H1 (cell line): ENCODE results near the gene HSD17B3. TPM values are rescaled to one million over a fixed set of nuclear protein-coding genes. Genes with fewer than 3 reads are reported as not detected.

Experiments used
- CTCF ChIA-PET: fragments of 300-600 bp; sonication (Branson Sonifier 250); formaldehyde crosslinking; loops from one replicate; lab custom pipeline; 2021; ENCODE audit not compliant: partially characterized antibody; lab: Charles Lee
- POLR2A ChIA-PET: fragments of 300-600 bp; sonication (Branson Sonifier 250); formaldehyde crosslinking; loops from one replicate; lab custom pipeline; 2021; ENCODE audit warnings: inconsistent platforms; ENCODE audit not compliant: partially characterized antibody; lab: Charles Lee
- DNase-seq, 2 experiments: peaks; one replicate each; pipeline versions ENCODE4 v3.0.0 to v3.0.0-alpha.2; 2010 to 2022; ENCODE audit warnings: low spot score in 2 of 2, low read depth in 1 of 2, mixed read lengths in 1 of 2
- FAIRE-seq: peaks from 2 replicates; lab custom pipeline; 2011; peaks lifted over from hg19 to GRCh38; lab: Jason Lieb, UNC
- H2AFZ ChIP-seq: 2 replicates; pipeline ENCODE4 v1.8.1; 2012; ENCODE audit warnings: low read length, inconsistent platforms
- H2AK5ac ChIP-seq: 2 replicates; pipeline ENCODE4 v1.6.1; 2013; ENCODE audit warnings: low read depth, low read length
- H2BK120ac ChIP-seq: replicated peaks from 2 replicates; pipeline ENCODE3; 2013; ENCODE audit warnings: low read depth, low read length, inconsistent platforms
- H2BK12ac ChIP-seq: 2 replicates; pipeline ENCODE4 v1.6.1; 2013; ENCODE audit warnings: low read depth, low read length
- H2BK15ac ChIP-seq: 2 replicates; pipeline ENCODE4 v1.6.1; 2013; ENCODE audit warnings: low read length
- H2BK20ac ChIP-seq: 2 replicates; pipeline ENCODE4 v1.6.1; 2013; ENCODE audit warnings: low read length
- H2BK5ac ChIP-seq: 2 replicates; pipeline ENCODE4 v1.6.1; 2013; ENCODE audit warnings: low read depth, low read length
- H3K14ac ChIP-seq: 2 replicates; pipeline ENCODE4 v1.6.1; 2013; ENCODE audit warnings: inconsistent platforms; ENCODE audit not compliant: insufficient read length
- H3K18ac ChIP-seq: 2 replicates; pipeline ENCODE4 v1.6.1; 2013; ENCODE audit warnings: low read length; ENCODE audit errors: extremely low read depth
- H3K23ac ChIP-seq: 2 replicates; pipeline ENCODE4 v1.6.1; 2013; ENCODE audit warnings: inconsistent platforms; ENCODE audit not compliant: insufficient read length
- H3K23me2 ChIP-seq: 2 replicates; pipeline ENCODE4 v1.6.1; 2013; ENCODE audit warnings: low read depth, low read length
- H3K27ac ChIP-seq: 2 replicates; pipeline ENCODE4 v1.6.1; 2011; ENCODE audit warnings: low read depth, low read length, inconsistent platforms
- H3K27me3 ChIP-seq, 4 experiments: replicated peaks in 1 of 4; 1 replicate in 1 of 4; 2 replicates in 3 of 4; pipeline versions ENCODE4 v1.6.1 to v1.8.1; 2011 to 2013; ENCODE audit warnings: low read length in 3 of 4, mild to moderate bottlenecking in 3 of 4, inconsistent platforms in 2 of 4, mixed read lengths in 2 of 4, moderate library complexity in 1 of 4; ENCODE audit not compliant: control insufficient read depth in 3 of 4, insufficient read depth in 3 of 4; ENCODE audit errors: extremely low read depth in 1 of 4
- H3K36me3 ChIP-seq, 4 experiments: 2 replicates each; pipeline versions ENCODE4 v1.6.1 to v1.8.1; 2011 to 2013; ENCODE audit warnings: mild to moderate bottlenecking in 4 of 4, low read length in 3 of 4, moderate library complexity in 2 of 4, control low read depth in 1 of 4, inconsistent platforms in 1 of 4; ENCODE audit not compliant: insufficient read depth in 4 of 4, control insufficient read depth in 2 of 4
- H3K4ac ChIP-seq: replicated peaks from 2 replicates; pipeline ENCODE3; 2013; ENCODE audit warnings: low read length, low read depth, mixed read lengths, inconsistent platforms; ENCODE audit not compliant: insufficient read length
- H3K4me1 ChIP-seq, 4 experiments: replicated peaks in 1 of 4; 1 replicate in 1 of 4; 2 replicates in 3 of 4; pipeline versions ENCODE4 v1.6.1 to v1.8.1; 2011 to 2013; ENCODE audit warnings: low read length in 3 of 4, inconsistent platforms in 2 of 4, mixed read lengths in 1 of 4; ENCODE audit not compliant: insufficient read depth in 4 of 4, control insufficient read depth in 3 of 4
- H3K4me2 ChIP-seq, 2 experiments: 2 replicates each; pipeline versions ENCODE4 v1.6.1 to v1.8.1; 2011 to 2013; ENCODE audit warnings: low read depth in 2 of 2, low read length in 2 of 2, control low read depth in 1 of 2, inconsistent platforms in 1 of 2, mild to moderate bottlenecking in 1 of 2; ENCODE audit not compliant: insufficient read depth in 1 of 2
- H3K4me3 ChIP-seq, 4 experiments: fragments of 200-600, 300-600 bp in 1 of 4; sonication (generic), shearing (Covaris generic), sonication (Bioruptor Twin) in 1 of 4; 2 replicates each; pipeline versions ENCODE4 v1.5.1 to v1.8.1; 2011 to 2016; ENCODE audit warnings: low read length in 4 of 4, low read depth in 3 of 4, control low read depth in 2 of 4, inconsistent platforms in 2 of 4, mild to moderate bottlenecking in 2 of 4, mixed read lengths in 1 of 4, moderate library complexity in 1 of 4; ENCODE audit not compliant: insufficient read depth in 2 of 4; ENCODE audit errors: extremely low read depth in 1 of 4
- H3K56ac ChIP-seq: replicated peaks from 2 replicates; pipeline ENCODE3; 2013; ENCODE audit warnings: low read depth, mild to moderate bottlenecking, mixed read lengths, low read length, inconsistent platforms; ENCODE audit not compliant: insufficient read length
- H3K79me1 ChIP-seq: 2 replicates; pipeline ENCODE4 v1.6.1; 2013; ENCODE audit warnings: low read depth, low read length, control low read depth
- H3K79me2 ChIP-seq, 2 experiments: 2 replicates each; pipeline versions ENCODE4 v1.6.1 to v1.8.1; 2012 to 2013; ENCODE audit warnings: low read length in 2 of 2, mild to moderate bottlenecking in 2 of 2, inconsistent platforms in 1 of 2; ENCODE audit not compliant: insufficient read depth in 2 of 2, control insufficient read depth in 1 of 2
- H3K9ac ChIP-seq, 4 experiments: replicated peaks in 1 of 4; 1 replicate in 1 of 4; 2 replicates in 3 of 4; pipeline versions ENCODE4 v1.6.1 to v1.8.1; 2011 to 2013; ENCODE audit warnings: low read depth in 3 of 4, low read length in 3 of 4, control low read depth in 2 of 4, mild to moderate bottlenecking in 2 of 4, moderate library complexity in 2 of 4, inconsistent platforms in 1 of 4; ENCODE audit errors: extremely low read depth in 1 of 4
- H3K9me3 ChIP-seq, 2 experiments: 2 replicates each; pipeline versions ENCODE4 v1.6.1 to v1.8.1; 2012 to 2013; ENCODE audit warnings: mild to moderate bottlenecking in 2 of 2, moderate library complexity in 2 of 2, control low read depth in 1 of 2, inconsistent platforms in 1 of 2, low read depth in 1 of 2, low read length in 1 of 2, mixed read lengths in 1 of 2; ENCODE audit not compliant: insufficient read depth in 2 of 2
- H4K20me1 ChIP-seq, 2 experiments: replicated peaks in 1 of 2; 2 replicates each; pipeline versions ENCODE3 to v1.8.1; 2011 to 2013; ENCODE audit warnings: inconsistent platforms in 2 of 2, low read length in 2 of 2, mild to moderate bottlenecking in 1 of 2; ENCODE audit not compliant: insufficient read depth in 2 of 2, control insufficient read depth in 1 of 2
- H4K5ac ChIP-seq: 2 replicates; pipeline ENCODE4 v1.6.1; 2013; ENCODE audit warnings: low read length, low read depth, mixed read lengths, inconsistent platforms; ENCODE audit not compliant: insufficient read length
- H4K8ac ChIP-seq: 2 replicates; pipeline ENCODE4 v1.8.0; 2013; ENCODE audit warnings: mild to moderate bottlenecking, moderate library complexity, low read length, inconsistent platforms; ENCODE audit not compliant: insufficient read depth; ENCODE audit errors: extremely low read depth
- H4K91ac ChIP-seq: replicated peaks from 2 replicates; pipeline ENCODE3; 2013; ENCODE audit warnings: low read length, mixed read lengths, inconsistent platforms; ENCODE audit not compliant: insufficient read length
- BCL11A ChIP-seq, 2 experiments: IDR thresholded peaks; one replicate each; pipeline ENCODE4 v1.6.1; 2011; ENCODE audit warnings: low read depth in 2 of 2, low read length in 2 of 2, mild to moderate bottlenecking in 2 of 2
- CBX8 ChIP-seq: fragments of 300-800, 300-1000 bp; sonication (generic); IDR thresholded peaks from 2 replicates; pipeline ENCODE4 v1.7.1; 2016; ENCODE audit warnings: low read depth, low read length, borderline replicate concordance
- JUN ChIP-seq: IDR thresholded peaks from 2 replicates; pipeline ENCODE4 v1.6.1; 2011; ENCODE audit warnings: low read depth, mild to moderate bottlenecking, improper control_type of control experiment, low read length
- RFX5 ChIP-seq: IDR thresholded peaks from 2 replicates; pipeline ENCODE4 v1.6.1; 2011; ENCODE audit warnings: low read depth, low read length, improper control_type of control experiment, borderline replicate concordance
- TEAD4 ChIP-seq: IDR thresholded peaks from 2 replicates; pipeline ENCODE4 v1.6.1; 2012; ENCODE audit warnings: low read depth, low read length, inconsistent platforms, mixed read lengths
- WGBS, 2 experiments: shearing (Covaris generic) in 1 of 2; methylation state at CpG; one replicate each; pipeline versions ENCODE4 v1.1.6 to v1.1.7; 2013 to 2015; ENCODE audit warnings: low lambda C conversion rate in 2 of 2, mixed read lengths in 2 of 2, inconsistent platforms in 1 of 2, low coverage in 1 of 2, missing lambda C conversion rate in 1 of 2; ENCODE audit not compliant: insufficient replicate concordance in 2 of 2, insufficient coverage in 1 of 2, insufficient read length in 1 of 2; ENCODE audit errors: extremely low coverage in 1 of 2, missing lambda C conversion rate in 1 of 2; 5-methylcytosine and 5-hydroxymethylcytosine counted together
- polyA plus RNA-seq, 7 experiments: library from polyadenylated mRNA; depleted of rRNA in 3 of 7; stranded (reverse) in 5 of 7; unstranded in 2 of 7; fragments of >200 nt in 5 of 7; fragments of 200-250 nt in 2 of 7; gene quantifications; 1 replicate in 5 of 7; 2 replicates in 1 of 7; 4 replicates in 1 of 7; pipeline versions ENCODE4 v1.2.1 to v1.2.3, GENCODE V29; 2011 to 2013; ENCODE audit warnings: missing spikeins in 2 of 7, mixed read lengths in 2 of 7
- total RNA-seq: library from RNA; stranded (reverse); fragmentation: NEBNext Ultra II Directional; extraction: Animal tissue kit (Norgen Biotek cat#: 25700); gene quantifications from 2 replicates; pipeline ENCODE4 v1.2.1, GENCODE V29; 2021
- TF ChIP-seq, protein P1 (sequence below): IDR thresholded peaks from 2 replicates; pipeline ENCODE4 v1.6.1; 2012; ENCODE audit warnings: inconsistent platforms
- TF ChIP-seq, protein P2 (sequence below), 3 experiments: IDR thresholded peaks; 1 replicate in 2 of 3; 2 replicates in 1 of 3; pipeline versions ENCODE4 v1.5.1 to v1.6.1; 2011; ENCODE audit warnings: low read length in 3 of 3, mild to moderate bottlenecking in 3 of 3, inconsistent platforms in 2 of 3, low read depth in 1 of 3, moderate library complexity in 1 of 3; ENCODE audit not compliant: insufficient read depth in 1 of 3; ENCODE audit errors: control extremely low read depth in 1 of 3

Gene HSD17B3
- total and polyA plus RNA-seq, 2 of the 8 experiments (the other 6 are each of a cell fraction or from before 2014, with no cell fraction given) = not detected

DNA sequence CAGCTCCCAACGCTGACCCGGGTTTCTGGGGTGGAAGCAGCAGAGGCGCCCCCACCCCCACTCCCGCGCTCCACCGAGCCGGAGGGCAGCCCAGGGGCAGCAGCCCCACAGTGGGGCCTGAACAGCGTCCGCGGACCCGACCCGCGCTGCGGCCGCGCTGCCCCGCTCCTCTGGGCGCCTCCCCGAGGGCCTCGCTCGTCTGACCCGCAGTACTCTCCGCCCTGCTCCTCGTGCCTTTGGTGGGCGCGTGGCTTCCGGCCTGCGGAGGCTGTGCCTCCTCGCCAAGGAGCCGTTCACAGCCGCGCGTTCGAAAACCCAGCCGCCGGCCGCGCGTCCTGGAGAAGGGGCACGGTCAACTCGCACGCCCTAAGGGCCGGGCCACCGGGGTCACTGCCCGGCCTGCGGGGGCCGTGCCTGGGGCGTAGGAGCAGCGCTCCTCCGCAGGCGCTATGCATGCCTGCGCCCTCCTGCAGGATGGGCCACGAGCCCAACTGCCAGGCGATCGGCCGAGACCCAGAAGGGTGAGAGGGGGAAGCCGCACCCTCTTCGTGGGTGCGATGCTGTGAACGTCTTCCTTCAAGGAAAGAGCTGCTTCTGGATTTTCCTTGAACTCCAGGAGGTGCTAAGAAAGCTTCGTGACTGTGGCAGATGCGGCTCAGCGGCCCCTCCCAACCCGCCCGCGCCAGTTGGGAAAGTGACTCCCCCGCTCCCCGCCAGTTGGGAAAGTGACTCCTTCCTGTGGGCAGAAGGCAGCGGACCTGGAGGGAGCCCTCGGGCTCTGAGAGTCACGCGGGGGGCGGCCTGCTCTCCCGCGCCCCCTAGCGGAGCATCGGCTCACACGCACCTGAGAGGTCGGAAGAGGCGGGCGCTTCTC lies 82.7 kb downstream of the HSD17B3 start:
- H3K4me2 ChIP-seq = no peak overlapping the region
- POLR2A ChIA-PET = interaction anchor here (0.6 to 1.3 kb wide), 3 partner anchors 63 to 600 kb away, joined by 3 read pairs; no protein-coding TSS in a partner anchor
- TF ChIP-seq, protein P1, sequence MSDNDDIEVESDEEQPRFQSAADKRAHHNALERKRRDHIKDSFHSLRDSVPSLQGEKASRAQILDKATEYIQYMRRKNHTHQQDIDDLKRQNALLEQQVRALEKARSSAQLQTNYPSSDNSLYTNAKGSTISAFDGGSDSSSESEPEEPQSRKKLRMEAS = peak; percentile 96
- TF ChIP-seq TEAD4 (no peak), CBX8 (no peak), JUN (no peak), BCL11A (IDR thresholded peaks at IDR 0.05; ENCODE audit: low read depth in 2 of 2, low read length in 2 of 2) (no peak), RFX5 (no peak)
- TF ChIP-seq, protein P2, sequence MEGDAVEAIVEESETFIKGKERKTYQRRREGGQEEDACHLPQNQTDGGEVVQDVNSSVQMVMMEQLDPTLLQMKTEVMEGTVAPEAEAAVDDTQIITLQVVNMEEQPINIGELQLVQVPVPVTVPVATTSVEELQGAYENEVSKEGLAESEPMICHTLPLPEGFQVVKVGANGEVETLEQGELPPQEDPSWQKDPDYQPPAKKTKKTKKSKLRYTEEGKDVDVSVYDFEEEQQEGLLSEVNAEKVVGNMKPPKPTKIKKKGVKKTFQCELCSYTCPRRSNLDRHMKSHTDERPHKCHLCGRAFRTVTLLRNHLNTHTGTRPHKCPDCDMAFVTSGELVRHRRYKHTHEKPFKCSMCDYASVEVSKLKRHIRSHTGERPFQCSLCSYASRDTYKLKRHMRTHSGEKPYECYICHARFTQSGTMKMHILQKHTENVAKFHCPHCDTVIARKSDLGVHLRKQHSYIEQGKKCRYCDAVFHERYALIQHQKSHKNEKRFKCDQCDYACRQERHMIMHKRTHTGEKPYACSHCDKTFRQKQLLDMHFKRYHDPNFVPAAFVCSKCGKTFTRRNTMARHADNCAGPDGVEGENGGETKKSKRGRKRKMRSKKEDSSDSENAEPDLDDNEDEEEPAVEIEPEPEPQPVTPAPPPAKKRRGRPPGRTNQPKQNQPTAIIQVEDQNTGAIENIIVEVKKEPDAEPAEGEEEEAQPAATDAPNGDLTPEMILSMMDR (IDR thresholded peaks at IDR 0.05; ENCODE audit: control extremely low read depth in 1 of 3, insufficient read depth in 1 of 3, low read depth in 1 of 3, low read length in 3 of 3) = peak; percentile 75 to 81 (median 79)

More for the DNA sequence above, 82.7 kb downstream of the HSD17B3 start:
- H2BK20ac ChIP-seq = no peak overlapping the region
- no peak overlapping the region for H2BK12ac ChIP-seq
- H3K79me2 ChIP-seq = no peaks in the 10 kb centered on the region
- H3K27me3 ChIP-seq = peaks cover 0 to 9% (median 6%) of the 10 kb centered on the region in 4 experiments; a peak in 4 of 7 replicates
- H4K20me1 ChIP-seq = no peaks in the 10 kb centered on the region
- H3K79me1 ChIP-seq = no peaks in the 10 kb centered on the region
- no peak overlapping the region for H4K91ac ChIP-seq
- no peak overlapping the region for H2BK15ac ChIP-seq
- no peaks in the 10 kb centered on the region; the same call in 1 of the 2 replicates for H3K23me2 ChIP-seq
- no peak overlapping the region for H3K4me3 ChIP-seq
- CTCF ChIA-PET = interaction anchor here (0.7 to 2.6 kb wide), 15 partner anchors 13 to 527 kb away, joined by 3 to 13 read pairs (median 4); no protein-coding TSS in a partner anchor
- H2AFZ ChIP-seq = no peak overlapping the region
- no peaks in the 10 kb centered on the region; a peak in 1 of 8 replicates for H3K36me3 ChIP-seq
- no peak overlapping the region for H3K4ac ChIP-seq
- no peak overlapping the region for H3K56ac ChIP-seq
- H3K23ac ChIP-seq = no peak overlapping the region
- no peak overlapping the region for H4K8ac ChIP-seq
- WGBS, 2 experiments = 60% methylated on average over 50 of the region's 81 CpGs; no CpG with 5 or more reads in 1 of the 2 experiments
- H3K4me1 ChIP-seq = peaks cover 0 to 2% (median 0%) of the 10 kb centered on the region in 4 experiments; a peak in 2 of 7 replicates
- H2AK5ac ChIP-seq = no peak overlapping the region
- no peak overlapping the region for H2BK120ac ChIP-seq
- H3K9ac ChIP-seq = no peak overlapping the region
- no peak overlapping the region; the same call in 1 of the 2 replicates for H3K18ac ChIP-seq
- no peak overlapping the region for H4K5ac ChIP-seq
- no peak overlapping the region for H3K14ac ChIP-seq
- H3K27ac ChIP-seq = no peak overlapping the region
- peaks cover 1 to 8% of the 10 kb centered on the region in 2 experiments; a peak in 3 of 4 replicates for H3K9me3 ChIP-seq
- DNase-seq (peak in 1 of 2 experiments; percentile 84), FAIRE-seq (no peak)
- H2BK5ac ChIP-seq = no peak overlapping the region
